ENCODE results near the gene OPCML. TPM values are rescaled to one million over a fixed set of nuclear protein-coding genes. Genes with fewer than 3 reads are reported as not detected.

Gene OPCML
- total and polyA plus RNA-seq, 2 donors (not counting 1 experiment from before 2014, with no cell fraction given), result not detected

- no peak for DNase-seq
- no peak for ATAC-seq (ENCODE audit: low read depth)
- POLR2A ChIA-PET, result no interaction called here
- Histone ChIP-seq H3K4me1 (ENCODE audit: control insufficient read depth in 2 of 2, insufficient read depth in 2 of 2, low read length in 2 of 2) (no peaks in the 10 kb centered on the region), H3K9me3 (ENCODE audit: control extremely low read depth in 1 of 3, control insufficient read depth in 2 of 3, insufficient read depth in 1 of 3, low read length in 2 of 3) (peaks cover 0 to 3% (median 0%) of the 10 kb centered on the region in 3 donors), H3K4me3 (ENCODE audit: control extremely low read depth in 1 of 5, extremely low read depth in 1 of 5, insufficient read depth in 1 of 5, low read depth in 2 of 5, low read length in 4 of 5) (no peak overlapping the region), H4K20me1 (ENCODE audit: control insufficient read depth, insufficient read depth, low read length, poor library complexity, severe bottlenecking) (no peaks in the 10 kb centered on the region), H3K9ac (ENCODE audit: low read length) (no peak overlapping the region), H3K4me2 (replicated peaks; ENCODE audit: low read depth, low read length, poor library complexity, severe bottlenecking) (no peak overlapping the region), H3K36me3 (replicated peaks in 1 of 2; ENCODE audit: control extremely low read depth in 1 of 2, control insufficient read depth in 1 of 2, extremely low read depth in 1 of 2, insufficient read depth in 2 of 2, low read length in 1 of 2) (no peaks in the 10 kb centered on the region), H3K27ac (ENCODE audit: low read length in 2 of 2) (no peak overlapping the region), H2AFZ (ENCODE audit: insufficient read depth, low read depth, low read length, poor library complexity, severe bottlenecking) (no peak overlapping the region), H3K27me3 (replicated peaks in 1 of 4; ENCODE audit: control extremely low read depth in 1 of 4, control insufficient read depth in 3 of 4, insufficient read depth in 4 of 4, low read length in 3 of 4) (no peaks in the 10 kb centered on the region), H3K79me2 (ENCODE audit: control insufficient read depth, insufficient read depth, low read length) (no peaks in the 10 kb centered on the region)
- intact Hi-C loops (cut with micrococcal nuclease), result no loop called here
- CTCF ChIA-PET, result no interaction called here
- peaks cover 6% of the 10 kb centered on the region for H3K27me3 Mint-ChIP-seq
- no peak overlapping the region for H3K27ac Mint-ChIP-seq
- no peak for TF ChIP-seq EZH2 (IDR thresholded peaks at IDR 0.05; ENCODE audit: borderline replicate concordance, insufficient read depth, low read depth, low read length, poor library complexity, severe bottlenecking)
- TF ChIP-seq CTCF (IDR thresholded peaks at IDR 0.05), result no peak
- no peak overlapping the region for H3K4me3 Mint-ChIP-seq
- no peaks in the 10 kb centered on the region for H3K9me3 Mint-ChIP-seq (ENCODE audit: insufficient read depth)
- H3K4me1 Mint-ChIP-seq, result no peaks in the 10 kb centered on the region
Measured at GRCh38 chr11:133216813-133217212, 315.5 kb downstream of the OPCML start.

- Histone ChIP-seq H3K4me2 (replicated peaks; ENCODE audit: low read depth, low read length, poor library complexity, severe bottlenecking) (no peak overlapping the region), H2AFZ (ENCODE audit: insufficient read depth, low read depth, low read length, poor library complexity, severe bottlenecking) (no peak overlapping the region), H3K4me3 (ENCODE audit: control extremely low read depth in 1 of 5, extremely low read depth in 1 of 5, insufficient read depth in 1 of 5, low read depth in 2 of 5, low read length in 4 of 5) (no peak overlapping the region), H4K20me1 (ENCODE audit: control insufficient read depth, insufficient read depth, low read length, poor library complexity, severe bottlenecking) (no peaks in the 10 kb centered on the region), H3K4me1 (ENCODE audit: control insufficient read depth in 2 of 2, insufficient read depth in 2 of 2, low read length in 2 of 2) (no peaks in the 10 kb centered on the region), H3K36me3 (replicated peaks in 1 of 2; ENCODE audit: control extremely low read depth in 1 of 2, control insufficient read depth in 1 of 2, extremely low read depth in 1 of 2, insufficient read depth in 2 of 2, low read length in 1 of 2) (no peaks in the 10 kb centered on the region), H3K79me2 (ENCODE audit: control insufficient read depth, insufficient read depth, low read length) (no peaks in the 10 kb centered on the region), H3K27ac (ENCODE audit: low read length in 2 of 2) (no peak overlapping the region), H3K9ac (ENCODE audit: low read length) (no peak overlapping the region), H3K9me3 (ENCODE audit: control extremely low read depth in 1 of 3, control insufficient read depth in 2 of 3, insufficient read depth in 1 of 3, low read length in 2 of 3) (peaks cover 0 to 3% (median 0%) of the 10 kb centered on the region in 3 donors), H3K27me3 (replicated peaks in 1 of 4; ENCODE audit: control extremely low read depth in 1 of 4, control insufficient read depth in 3 of 4, insufficient read depth in 4 of 4, low read length in 3 of 4) (no peaks in the 10 kb centered on the region)
- POLR2A ChIA-PET, result no interaction called here
- no peak for ATAC-seq (ENCODE audit: low read depth)
- Mint-ChIP-seq H3K9me3 (ENCODE audit: insufficient read depth) (no peaks in the 10 kb centered on the region), H3K27ac (no peak overlapping the region), H3K4me1 (no peaks in the 10 kb centered on the region), H3K27me3 (peaks cover 6% of the 10 kb centered on the region), H3K4me3 (no peak overlapping the region)
- no peak for DNase-seq
- intact Hi-C loops (cut with micrococcal nuclease), result no loop called here
- CTCF ChIA-PET, result no interaction called here
- no peak for TF ChIP-seq CTCF (IDR thresholded peaks at IDR 0.05)
- no peak for TF ChIP-seq EZH2 (IDR thresholded peaks at IDR 0.05; ENCODE audit: borderline replicate concordance, insufficient read depth, low read depth, low read length, poor library complexity, severe bottlenecking)
- 73% methylated on average over 5 of the region's 10 CpGs for WGBS (ENCODE audit: insufficient coverage)
Measured at GRCh38 chr11:133215596-133216230, 316.6 kb downstream of the OPCML start.
